ENCODE data around the gene ACAT2. TPM values are rescaled to one million over a fixed set of nuclear protein-coding genes. Genes with fewer than 3 reads are reported as not detected.
"Not testable (repeated sequence)": the region's sequence is repeated elsewhere in the genome, so short reads cannot be mapped to it uniquely, and the experiment has no call there.

Gene ACAT2
- total RNA-seq, 1 experiment from 2014 or later: 60.2 TPM

DNA sequence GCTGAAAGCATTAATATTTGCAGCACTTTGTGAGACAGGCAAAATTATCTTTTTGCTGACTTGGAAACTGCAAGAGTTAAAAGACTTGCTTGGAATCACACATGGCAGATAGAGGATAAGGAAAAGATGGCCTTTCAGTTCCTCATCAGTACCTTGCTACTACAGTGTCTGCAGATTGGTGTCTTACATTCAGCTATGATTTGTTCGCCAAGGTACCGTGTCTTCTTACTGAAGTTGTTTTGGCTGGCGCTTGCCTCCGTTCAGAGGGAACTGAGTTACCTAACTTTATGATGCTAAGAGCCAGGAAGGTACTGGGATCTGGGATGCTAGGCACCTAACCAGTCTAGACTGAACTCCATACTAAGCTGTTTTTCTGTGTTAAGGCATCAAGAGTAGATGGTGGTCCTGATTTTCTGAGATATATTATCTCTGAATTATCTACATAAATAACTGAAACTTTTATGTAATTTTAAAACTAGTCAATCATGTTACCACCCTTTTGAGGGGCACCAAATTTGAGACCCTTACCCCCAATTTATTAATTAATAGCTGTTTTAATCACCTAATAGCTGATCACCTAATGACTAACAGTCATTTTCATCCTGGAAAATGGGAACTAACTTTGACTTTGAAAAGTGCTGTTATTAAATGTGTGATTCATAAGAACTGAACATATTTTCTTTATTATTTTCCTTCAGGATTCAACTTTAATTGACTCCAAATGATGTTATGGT is 32.1 kb upstream of the ACAT2 start:
- DNase-seq (ENCODE audit: low spot score): peak; percentile 9

DNA sequence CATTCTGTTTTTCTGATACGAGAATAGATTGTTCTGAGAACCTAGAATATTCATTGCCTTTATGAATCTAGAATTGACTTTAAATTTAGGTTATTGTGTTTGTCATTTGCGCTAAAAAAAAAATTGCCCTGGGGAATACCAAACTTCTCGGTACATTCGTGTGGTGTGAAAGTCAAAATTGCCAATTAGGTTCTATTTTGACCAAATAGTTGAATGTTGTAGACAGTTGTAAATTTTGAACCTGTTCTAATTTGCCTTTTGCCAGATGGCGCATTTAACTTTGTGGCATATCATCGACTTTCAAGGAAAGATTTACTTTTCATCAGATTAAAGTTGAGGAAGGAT is 31.5 kb upstream of the ACAT2 start:
- DNase-seq (ENCODE audit: low spot score): no peak

DNA sequence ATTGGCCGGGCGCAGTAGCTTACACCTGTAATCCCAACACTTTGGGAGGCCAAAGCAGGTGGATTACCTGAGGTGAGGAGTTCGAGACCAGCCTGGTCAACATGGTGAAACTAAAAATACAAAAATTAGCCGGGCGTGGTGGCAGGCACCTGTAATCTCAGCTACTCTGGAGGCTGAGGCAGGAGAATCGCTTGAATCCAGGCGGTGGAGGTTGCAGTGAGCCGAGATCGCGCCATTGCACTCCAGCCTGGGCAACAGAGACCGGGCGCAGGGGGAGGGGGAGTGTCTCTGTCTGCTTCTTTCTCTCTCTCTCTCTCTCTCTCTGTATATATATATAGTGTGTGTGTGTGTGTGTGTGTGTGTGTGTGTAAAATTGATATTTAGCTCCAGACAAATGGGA is 29.3 kb upstream of the ACAT2 start:
- DNase-seq (ENCODE audit: low spot score): not testable (repeated sequence)

DNA sequence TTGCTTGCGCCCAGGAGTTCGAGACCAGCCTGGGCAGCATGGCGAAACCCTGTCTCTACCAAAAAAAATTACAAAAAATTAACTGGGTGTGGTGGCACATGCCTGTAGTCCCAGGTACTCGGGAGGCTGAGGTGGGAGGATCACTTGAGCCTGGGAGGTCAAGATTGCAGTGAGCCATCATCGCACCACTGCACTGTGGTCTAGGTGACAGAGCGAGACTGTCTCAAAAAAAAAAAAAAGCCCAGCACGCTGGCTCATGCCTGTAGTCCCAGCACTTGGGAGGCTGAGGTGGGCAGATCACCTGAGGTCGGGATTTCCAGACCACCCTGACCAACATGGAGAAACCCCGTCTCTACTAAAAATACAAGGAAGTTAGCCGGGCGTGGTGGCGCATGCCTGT is 28.4 kb upstream of the ACAT2 start:
- not testable (repeated sequence) for DNase-seq (ENCODE audit: low spot score)

DNA sequence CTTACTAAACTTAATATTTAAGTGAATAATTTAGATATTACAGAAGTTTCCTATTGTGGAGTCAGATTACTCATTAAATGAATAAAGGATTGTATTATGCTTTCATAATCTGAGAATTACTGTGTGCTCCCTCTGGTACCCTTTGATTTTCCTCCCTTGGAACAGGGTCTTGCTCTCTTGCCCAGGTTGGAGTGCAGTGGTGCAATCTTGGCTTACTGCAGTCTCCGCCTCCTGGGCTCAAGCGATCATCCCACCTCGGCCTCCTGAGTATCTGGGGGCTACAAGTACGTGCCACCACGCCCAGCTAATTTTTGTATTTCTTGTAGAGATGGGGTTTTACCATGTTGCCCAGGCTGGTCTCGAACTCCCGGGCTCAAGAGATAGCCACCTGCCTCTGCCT is 24.9 kb upstream of the ACAT2 start:
- DNase-seq (ENCODE audit: low spot score): no peak

DNA sequence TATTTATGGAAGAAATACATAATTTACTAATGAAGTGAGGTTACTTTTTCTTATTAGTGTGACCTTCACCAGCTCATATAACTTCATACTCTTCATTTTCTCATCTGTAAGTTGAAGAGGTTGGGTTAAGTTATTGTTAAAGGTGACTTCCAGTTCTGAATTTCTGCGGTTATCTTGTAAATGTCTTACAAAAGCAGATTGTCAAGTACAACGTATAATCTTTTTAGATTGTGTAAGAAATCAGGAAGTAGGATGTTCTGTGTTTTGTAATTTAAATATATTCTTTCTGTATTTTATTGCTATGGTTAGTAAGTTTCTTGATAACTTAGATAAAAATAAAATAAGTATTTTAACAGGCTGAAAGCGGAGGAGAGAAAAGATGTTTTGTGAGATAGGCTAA is 22.5 kb upstream of the ACAT2 start:
- no peak for DNase-seq (ENCODE audit: low spot score)

DNA sequence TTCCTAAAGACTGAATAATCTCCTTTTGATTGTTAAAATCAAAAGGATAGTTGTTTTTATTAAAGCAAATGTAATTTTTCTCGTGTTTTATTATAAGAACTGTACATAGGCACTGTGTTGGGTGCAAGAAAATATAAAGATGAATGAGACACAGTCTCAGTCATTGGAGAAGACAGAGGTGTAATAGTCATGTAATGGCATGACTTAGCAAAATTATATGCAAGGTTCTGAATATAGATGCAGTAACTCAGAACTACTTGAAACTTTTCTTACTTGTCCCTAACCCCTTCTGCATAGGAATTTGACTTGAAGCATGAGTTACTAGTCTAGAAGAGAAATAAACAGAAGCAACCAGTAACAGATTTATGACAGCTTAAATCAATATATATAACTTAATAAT is 19.7 kb upstream of the ACAT2 start:
- no peak for DNase-seq (ENCODE audit: low spot score)

DNA sequence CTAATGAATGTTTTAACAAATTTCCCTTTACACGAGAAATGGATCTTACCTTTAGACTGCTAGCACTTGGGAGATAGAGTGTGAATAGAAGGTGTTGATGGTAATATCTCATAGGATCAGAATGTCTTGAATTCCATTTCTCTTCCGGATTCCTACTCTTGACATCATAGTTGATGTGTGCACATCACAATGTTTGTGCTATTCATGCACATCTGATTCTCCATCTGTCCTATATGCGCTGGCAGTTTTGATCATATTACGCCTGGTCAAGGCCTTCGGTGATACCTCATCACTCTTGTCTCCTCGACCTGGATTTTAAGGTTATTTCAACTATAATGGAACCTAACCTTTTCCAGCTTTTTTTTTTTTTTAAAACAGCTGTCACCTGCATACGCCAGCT is 16.8 kb upstream of the ACAT2 start:
- DNase-seq (ENCODE audit: low spot score): no peak

DNA sequence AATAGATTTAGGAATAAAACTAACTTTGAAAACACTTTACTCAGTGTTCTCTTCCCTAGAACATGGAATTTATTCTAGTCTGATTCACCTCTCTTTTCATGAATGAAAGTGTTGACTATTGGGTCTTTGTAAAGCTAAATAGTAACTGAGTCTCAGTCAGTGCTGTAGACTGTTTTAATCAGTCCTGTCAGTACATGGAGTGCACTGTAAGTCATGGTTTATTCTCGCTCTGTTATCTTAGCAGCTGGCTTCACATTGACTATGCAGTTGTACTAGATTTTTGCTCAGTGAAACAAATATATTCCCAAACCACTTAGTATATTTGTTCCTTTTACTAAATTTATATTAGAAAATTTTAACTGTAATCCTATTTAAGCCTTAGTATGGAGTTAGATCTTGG is 15.1 kb upstream of the ACAT2 start:
- DNase-seq (ENCODE audit: low spot score): no peak

DNA sequence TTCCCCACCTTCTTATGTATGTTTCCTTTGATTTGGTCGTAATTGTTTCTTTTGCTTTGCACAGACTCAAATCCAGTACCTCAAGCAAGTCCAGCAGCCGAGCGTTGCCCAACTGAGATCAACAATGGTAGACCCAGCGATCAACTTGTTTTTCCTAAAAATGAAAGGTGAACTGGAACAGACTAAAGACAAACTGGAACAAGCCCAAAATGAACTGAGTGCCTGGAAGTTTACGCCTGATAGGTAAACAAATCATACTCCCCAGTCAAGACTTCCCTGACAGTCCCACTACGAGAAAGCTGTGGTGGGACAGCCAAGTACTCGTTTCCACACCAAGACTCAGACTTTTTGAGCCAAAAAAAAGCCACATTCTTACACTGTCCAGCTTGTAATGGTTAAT is 13.7 kb upstream of the ACAT2 start:
- DNase-seq (ENCODE audit: low spot score): not testable (repeated sequence)

DNA sequence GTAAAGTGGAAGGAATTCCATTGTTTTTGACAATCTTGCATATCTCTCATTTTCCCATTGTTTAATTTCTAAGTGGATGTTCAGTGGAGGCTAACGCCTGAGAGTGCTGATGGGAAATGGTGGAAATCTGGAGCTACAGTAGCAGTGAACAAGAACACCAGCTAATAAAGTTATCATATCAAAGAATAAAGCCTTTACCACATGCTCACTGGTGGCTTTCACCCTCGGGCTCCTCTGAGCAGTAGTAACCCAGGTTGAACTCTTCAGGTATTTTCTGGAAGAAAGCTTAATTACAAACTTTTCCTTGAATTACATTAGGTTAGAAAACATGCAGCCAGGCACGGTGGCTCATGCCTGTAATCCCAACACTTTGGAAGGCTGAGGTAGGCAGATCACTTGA is 10.4 kb upstream of the ACAT2 start:
- no peak for DNase-seq (ENCODE audit: low spot score)

DNA sequence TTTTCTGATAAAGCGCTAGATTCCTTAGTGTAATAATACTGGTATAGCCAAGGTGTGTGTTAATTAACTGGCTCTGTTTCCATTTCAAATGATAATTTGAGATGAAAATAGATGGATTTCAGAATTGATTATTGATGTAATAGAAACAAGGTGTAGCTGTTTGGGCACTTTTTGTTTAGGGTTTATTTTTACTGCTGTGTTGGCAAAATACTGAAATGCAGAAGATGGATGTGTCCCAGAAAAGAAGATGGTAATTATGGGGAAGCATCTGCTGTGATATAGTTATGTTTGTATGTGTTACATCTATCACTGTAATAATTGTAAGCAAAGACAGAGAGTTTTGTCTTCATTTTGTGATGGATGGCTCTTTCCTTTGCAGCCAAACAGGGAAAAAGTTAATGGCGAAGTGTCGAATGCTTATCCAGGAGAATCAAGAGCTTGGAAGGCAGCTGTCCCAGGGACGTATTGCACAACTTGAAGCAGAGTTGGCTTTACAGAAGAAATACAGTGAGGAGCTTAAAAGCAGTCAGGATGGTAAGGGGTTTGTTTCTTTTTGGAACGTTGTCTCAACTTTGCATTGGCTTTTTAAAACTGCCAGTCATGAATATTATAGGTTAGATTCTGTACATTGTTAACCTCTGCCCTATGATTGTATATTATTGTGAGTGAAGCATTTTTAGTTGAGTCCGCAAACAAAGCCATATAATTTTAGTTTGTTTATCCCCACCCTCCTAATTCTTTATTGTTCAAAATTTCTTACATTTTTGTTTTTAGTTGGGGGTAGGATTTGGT is 8.6 kb upstream of the ACAT2 start:
- no peak for DNase-seq (ENCODE audit: low spot score)

DNA sequence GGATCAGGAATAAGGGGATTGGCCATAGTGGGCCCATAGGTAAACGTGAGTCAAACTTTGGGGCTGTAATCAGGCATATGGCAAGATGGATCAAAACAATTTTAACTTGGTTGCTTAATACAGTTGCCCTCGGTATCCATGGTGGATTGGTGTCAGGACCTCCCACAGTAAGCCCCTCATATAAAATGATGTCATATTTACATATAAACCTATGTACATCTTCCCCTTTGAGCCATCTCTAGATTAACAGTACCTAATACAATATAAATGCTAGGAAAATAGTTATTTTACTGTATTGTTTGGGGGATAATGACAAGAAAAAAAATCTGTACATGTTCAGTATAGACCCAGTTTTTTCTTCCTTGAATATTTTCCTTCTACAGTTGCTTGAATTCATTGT is 7.4 kb upstream of the ACAT2 start:
- DNase-seq (ENCODE audit: low spot score): no peak

DNA sequence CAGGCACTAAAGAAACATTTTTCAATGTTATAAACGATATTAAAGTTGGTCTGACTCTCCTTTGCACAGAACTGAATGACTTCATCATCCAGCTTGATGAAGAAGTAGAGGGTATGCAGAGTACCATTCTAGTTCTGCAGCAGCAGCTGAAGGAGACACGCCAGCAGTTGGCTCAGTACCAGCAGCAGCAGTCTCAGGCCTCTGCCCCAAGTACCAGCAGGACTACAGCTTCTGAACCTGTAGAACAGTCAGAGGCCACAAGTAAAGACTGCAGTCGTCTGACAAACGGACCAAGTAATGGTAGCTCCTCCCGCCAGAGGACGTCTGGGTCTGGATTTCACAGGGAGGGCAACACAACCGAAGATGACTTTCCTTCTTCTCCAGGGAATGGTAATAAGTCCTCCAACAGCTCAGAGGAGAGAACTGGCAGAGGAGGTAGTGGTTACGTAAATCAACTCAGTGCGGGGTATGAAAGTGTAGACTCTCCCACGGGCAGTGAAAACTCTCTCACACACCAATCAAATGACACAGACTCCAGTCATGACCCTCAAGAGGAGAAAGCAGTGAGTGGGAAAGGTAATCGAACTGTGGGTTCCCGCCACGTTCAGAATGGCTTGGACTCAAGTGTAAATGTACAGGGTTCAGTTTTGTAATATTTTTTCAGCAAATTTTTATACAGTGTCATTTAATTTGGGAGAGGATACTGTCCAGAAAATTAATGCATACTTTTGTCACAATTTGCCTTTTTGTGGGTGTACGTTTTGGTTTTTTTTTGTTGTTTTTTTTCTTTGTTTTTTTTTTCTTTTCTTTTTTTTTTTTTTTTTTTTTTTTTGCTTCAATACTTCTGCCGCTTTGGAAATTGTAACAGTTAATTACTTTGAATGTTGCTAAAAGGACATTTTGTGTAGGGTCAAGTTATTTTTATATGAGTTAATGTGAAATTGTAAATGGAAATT is 6.6 kb upstream of the ACAT2 start:
- DNase-seq (ENCODE audit: low spot score): no peak

DNA sequence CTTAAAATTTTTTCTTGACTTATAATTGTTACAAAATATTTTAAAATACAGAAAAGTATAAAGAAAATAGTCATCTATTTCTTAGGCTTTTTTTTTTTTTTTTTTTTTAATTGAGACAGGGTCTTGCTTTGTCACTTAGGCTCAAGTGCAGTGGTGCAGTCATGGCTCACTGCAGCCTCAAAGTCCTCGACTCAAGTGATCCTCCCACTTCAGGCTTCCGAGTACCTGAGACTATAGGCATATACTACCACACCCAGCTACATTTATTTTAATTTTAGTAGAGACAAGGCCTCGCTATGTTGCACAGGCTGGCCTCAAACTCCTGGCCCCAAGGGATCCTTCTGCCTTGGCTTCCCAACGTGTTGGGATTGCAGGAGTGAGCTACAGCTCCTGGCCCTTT is 5.3 kb upstream of the ACAT2 start:
- DNase-seq (ENCODE audit: low spot score): no peak

DNA sequence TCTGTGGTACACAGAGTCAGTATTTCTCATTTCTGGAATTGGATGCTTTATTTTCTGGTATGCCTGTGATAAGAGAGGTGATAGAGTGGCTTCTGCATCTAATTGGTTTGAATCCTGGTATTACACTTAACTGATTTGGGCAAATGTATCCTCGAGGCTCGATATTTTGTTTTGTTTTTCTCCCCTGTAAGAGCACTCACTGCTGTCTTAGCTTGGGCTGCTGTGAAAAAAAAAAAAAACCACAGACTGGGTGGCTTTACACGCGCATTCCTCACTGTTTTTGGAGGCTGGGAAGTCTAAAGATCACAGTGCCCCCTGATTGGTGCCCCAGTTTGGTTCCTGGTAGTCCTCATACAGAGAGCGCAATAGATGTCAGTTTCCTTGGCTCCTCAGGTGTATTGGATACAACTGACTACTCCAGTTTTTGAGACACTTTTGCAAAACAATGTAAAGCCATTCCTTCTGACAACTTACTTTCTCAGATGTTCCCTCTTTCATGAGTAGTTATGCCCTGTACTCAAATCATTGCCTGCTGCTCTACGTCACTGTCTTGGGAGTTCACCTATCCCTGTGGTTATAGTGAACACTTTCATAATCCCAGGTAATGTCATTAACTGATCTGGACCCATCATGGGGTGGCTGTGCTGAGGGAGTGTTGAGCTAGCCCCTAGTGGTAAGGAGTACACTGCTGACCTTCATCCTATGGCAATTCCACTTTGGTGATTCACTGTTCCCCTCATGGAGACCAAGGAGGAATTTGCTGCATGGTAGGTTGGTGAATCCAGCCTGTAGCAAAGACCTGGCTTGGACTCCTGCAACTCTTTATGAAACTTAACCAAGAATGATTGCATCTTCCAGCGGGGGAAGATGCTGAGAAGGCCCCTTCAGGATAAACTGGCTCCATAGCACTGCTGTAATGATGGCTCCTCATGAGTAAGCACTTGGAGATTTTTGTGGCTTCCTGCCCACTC is 3.5 kb upstream of the ACAT2 start:
- DNase-seq (ENCODE audit: low spot score): no peak

DNA sequence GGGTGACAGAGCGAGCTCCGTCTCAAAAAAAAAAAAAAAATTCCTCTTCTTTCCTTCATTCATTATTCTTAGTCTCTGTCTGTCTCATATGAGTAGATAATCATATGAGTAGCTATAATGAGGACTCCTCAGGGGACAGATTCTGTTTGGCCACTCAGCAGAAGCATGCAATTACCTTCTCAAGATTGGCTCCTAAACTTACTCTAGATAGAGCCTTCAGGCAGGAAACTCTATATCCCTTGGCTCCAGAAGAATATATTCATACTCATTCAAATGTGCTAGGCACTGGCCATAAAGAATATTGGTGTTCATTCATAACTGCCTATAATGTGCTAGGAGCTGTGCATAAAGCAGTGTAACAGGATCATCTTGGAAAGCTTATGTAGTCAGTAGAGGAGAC is 2.2 kb upstream of the ACAT2 start:
- DNase-seq (ENCODE audit: low spot score): no peak

DNA sequence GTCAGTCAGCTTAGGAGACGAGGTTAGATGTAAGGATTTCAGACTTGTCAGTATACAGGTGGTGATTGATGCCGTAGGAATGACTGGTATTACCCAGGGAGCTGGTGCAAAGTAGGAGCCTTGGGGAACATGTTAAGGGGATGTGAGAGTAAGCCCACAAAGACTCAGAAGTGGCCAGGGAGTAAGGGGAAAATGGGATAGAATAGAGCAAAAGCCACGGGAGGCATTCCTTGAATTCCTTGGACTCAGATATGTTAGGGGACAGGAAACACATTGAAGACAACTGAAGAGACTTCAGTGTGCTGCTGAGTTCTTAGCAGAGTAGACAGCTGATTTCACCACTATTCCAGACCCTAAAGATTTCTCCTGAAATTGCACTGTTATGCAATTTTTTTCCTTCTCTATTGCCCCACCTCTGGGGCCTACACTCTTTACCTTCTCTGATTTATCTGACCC is 1.2 kb upstream of the ACAT2 start:
- DNase-seq (ENCODE audit: low spot score): no peak

DNA sequence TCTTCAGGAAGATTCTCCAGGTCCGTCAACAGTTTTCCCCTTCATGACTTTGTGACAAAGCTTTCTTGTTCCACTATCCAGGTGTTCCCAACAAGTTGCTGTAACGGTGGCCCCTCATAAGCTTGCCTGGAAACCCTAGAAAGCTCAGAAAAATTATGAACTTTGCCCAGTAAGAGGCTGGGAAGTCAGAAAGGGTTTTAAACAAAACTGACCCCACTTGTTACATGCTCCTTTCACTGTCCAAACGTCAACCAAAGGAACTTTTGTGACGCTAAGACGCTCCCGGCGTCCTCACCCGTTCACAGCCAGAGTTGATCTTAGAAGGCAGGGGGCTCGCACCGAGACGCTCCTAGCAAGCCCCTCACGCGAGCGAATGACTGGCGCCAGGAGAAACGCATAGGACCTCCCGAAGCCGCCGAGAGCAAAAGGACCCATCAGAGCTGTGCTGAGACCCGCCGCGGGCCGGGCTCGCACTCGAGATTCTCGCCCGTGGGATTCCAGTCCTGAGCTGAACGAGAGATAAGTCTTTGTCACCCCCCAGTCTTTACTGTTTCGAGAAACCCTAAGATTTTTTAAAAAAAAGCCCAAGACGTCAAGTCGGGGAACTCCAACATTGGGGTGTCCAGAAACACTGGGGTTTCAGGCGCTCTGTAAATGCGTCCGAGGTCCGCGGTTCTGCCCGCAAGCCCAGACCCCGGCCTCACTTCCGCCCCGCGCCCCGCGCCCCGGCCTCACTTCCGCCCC is 544 bp upstream of the ACAT2 start:
- peak; percentile 20 for DNase-seq (ENCODE audit: low spot score)

DNA sequence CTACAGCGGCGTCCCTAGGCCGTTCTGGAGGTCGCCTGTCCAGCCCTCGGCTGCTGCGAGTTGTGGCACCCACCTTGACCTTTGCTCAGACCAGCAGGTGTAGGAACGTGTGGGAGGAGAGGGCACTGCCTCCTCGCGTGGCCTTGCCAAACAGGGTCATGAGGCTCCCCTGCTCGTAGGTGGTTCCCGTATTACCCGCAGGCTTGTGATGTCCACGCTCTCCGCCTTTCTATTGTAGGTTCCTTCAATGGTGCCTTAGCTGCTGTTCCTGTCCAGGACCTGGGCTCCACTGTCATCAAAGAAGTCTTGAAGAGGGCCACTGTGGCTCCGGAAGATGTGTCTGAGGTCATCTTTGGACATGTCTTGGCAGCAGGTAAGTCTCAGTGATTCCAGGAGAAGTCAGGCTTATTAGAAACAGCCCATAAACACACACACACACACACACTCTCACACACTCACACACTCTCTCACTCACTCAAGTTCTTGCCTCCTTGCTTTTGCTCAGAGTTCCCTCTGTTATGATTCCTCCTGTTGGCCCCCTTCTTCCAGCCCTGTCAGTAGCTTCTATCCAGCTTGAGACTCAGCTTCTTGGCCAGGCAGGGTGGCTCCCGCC is 942 bp downstream of the ACAT2 start:
- peak; percentile 28 for DNase-seq (ENCODE audit: low spot score)
